ENCODE measurements around the gene KCNQ4.

KCNQ4 gene

GRCh38 chr1:40822890-40823289 is 39.3 kb downstream of the KCNQ4 start:
- no peak for DNase-seq

- DNase-seq, result no peak
These were observed 39.8 kb downstream of the KCNQ4 start for GRCh38 chr1:40823345-40823744.

- DNase-seq, result no peak
These were observed 40.4 kb downstream of the KCNQ4 start for GRCh38 chr1:40823983-40824382.

GRCh38 chr1:40824591-40825434 is 41.2 kb downstream of the KCNQ4 start:
- DNase-seq, result no peak

GRCh38 chr1:40825435-40825788 is 41.8 kb downstream of the KCNQ4 start:
- DNase-seq, result no peak

- DNase-seq, result no peak
These were observed 42.4 kb downstream of the KCNQ4 start for GRCh38 chr1:40825996-40826395.

- no peak for DNase-seq
These were observed 46.2 kb downstream of the KCNQ4 start for GRCh38 chr1:40829631-40830245.

GRCh38 chr1:40830419-40830943 is 46.9 kb downstream of the KCNQ4 start:
- no peak for DNase-seq

GRCh38 chr1:40831001-40831732 is 47.6 kb downstream of the KCNQ4 start:
- DNase-seq, result no peak

GRCh38 chr1:40833979-40834378 is 50.4 kb downstream of the KCNQ4 start:
- DNase-seq, result no peak

- DNase-seq, result no peak
These were observed 51.5 kb downstream of the KCNQ4 start for GRCh38 chr1:40834968-40835545.

- no peak for DNase-seq
These were observed 52.7 kb downstream of the KCNQ4 start for GRCh38 chr1:40836283-40836682.

- no peak for DNase-seq
These were observed 54.0 kb downstream of the KCNQ4 start for GRCh38 chr1:40837601-40838000.

GRCh38 chr1:40838045-40838979 is 54.7 kb downstream of the KCNQ4 start:
- DNase-seq, result no peak

GRCh38 chr1:40838980-40839942 is 55.7 kb downstream of the KCNQ4 start:
- no peak for DNase-seq

- DNase-seq, result no peak
These were observed 56.4 kb downstream of the KCNQ4 start for GRCh38 chr1:40839943-40840335.

GRCh38 chr1:40840526-40841323 is 57.1 kb downstream of the KCNQ4 start:
- DNase-seq, result no peak

GRCh38 chr1:40841602-40842001 is 58.0 kb downstream of the KCNQ4 start:
- no peak for DNase-seq

- DNase-seq, result no peak
These were observed 58.6 kb downstream of the KCNQ4 start for GRCh38 chr1:40842207-40842606.

GRCh38 chr1:40842691-40843090 is 59.1 kb downstream of the KCNQ4 start:
- no peak for DNase-seq

Data from DMS 273 treated with DMSO at 0.1 percent for 48 hours (cell line).